GM19468 (cell line): Measurements from ENCODE around the gene VOPP1.

Experiments
- ATAC-seq: cut with Tn5 transposase; IDR thresholded peaks from one replicate; pipeline ENCODE4 v1.9.1; 2021; ENCODE audit warnings: mild to moderate bottlenecking, moderate library complexity, moderate number of reproducible peaks; ENCODE audit not compliant: unreplicated experiment; ENCODE audit errors: extremely low read depth

Gene VOPP1

DNA sequence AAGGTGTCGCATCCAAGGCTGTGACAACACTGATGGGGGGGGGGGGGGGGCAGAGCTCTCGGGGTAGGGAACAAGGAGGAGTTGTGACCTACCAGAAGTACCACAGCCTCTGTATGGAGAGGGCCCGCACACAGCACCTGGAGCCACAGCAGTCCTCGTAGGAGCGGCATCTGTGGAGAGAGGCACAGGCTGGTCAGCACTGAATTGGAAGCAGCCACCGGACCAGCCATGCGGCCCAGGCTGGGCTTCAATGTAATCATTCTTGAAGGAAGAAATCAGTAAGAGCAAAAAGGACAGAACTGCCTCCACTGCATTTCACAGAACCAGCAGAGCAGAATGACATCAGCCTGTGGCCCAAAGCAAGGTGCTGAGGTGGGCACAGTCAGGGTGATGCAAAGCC is 74.8 kb downstream of the VOPP1 start:
- ATAC-seq, result no peak

DNA sequence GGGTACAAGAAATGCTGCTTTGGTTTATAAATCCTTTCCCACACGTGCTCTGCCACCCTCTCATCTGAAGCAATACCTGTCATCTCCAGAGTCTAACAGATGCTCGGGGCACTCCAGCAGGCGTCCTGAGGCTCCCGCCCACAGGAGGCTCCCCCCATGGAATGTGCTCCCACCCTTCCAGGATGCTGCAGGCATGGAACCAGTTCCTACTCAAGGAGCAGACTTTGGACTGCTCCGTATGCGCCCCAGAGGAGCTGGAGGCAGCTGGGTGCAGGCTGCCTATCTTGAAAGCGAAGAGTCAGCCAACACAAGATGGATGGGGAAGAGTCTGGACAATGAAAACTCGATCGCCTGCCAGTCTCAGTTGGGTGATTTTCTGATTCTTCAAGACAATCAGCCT is 75.4 kb downstream of the VOPP1 start:
- no peak for ATAC-seq

DNA sequence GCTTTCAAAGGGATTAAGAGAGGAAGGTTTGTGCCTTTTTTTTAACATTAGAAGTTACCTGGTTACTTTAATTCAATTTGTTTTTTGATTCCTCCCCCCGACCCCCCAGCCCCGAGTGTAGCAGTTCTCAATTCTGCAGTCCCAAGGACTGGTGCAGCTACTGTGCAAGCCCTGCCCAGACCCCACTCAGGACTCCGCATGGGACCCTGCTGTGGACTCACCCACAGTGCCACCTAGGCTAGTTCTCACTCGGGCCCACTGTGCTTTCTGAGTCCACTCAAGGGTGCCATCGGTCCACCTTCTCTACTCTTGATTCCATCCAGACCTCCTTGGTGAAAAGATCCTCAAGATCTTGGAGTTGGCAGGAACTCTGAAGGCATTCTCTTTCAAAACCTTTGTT is 77.4 kb downstream of the VOPP1 start:
- ATAC-seq, result no peak

DNA sequence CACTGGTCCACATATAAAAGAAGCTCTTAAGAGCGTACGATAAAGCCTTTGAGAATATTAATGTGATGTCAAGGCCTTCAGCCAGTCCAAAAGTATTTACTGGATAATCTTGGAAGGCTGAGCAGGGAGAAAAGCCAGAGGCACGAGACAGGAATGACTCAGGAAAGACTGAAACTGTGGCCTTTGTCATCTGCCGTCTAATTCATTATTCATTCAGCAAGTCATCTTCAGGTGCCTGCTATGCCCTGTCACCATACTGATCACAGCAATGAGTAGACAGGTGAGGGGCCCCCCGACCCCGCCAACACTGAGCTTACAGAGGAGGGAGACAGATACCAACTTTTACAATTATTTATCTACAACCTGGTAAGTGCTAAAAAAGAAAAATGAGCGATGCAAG is 78.9 kb downstream of the VOPP1 start:
- ATAC-seq, result no peak

DNA sequence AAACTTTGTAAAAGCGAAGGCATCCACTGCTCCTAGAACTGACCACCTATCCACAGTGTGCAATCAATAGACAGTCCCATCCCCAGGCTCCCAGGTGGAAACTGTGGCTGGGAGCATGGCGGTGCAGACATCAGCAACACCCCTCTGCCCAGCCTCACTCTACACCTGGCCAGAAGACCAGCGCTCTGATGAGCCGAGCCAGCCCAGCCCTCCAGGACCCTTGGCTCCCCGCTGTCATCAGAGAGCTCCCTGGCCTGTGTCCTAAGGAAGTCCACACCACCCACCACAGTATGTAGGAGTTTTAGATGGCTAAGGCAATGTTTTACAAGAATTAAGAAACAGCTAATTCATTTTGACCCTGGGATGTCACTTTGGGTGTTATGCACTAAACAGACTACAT is 81.0 kb downstream of the VOPP1 start:
- ATAC-seq, result no peak

DNA sequence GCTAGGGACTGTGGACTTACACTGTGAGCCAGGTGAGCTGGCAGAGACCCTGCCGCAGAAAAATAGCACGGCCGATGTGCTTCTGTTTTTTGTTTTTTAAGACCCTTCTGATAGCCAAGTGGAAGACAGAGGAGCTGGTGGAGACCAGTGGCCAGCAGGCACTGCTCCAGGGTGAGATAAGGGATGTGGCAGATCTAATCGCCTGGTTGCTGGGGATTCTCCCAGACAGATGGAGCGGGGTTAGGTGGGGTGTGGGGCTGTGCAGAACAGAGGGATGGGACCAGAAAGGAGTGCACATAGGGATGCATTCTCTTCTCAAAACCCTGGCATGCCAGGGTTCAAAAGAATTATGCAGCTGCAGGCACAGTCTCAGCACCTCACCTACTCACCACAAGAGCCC is 82.2 kb downstream of the VOPP1 start:
- ATAC-seq, result no peak

DNA sequence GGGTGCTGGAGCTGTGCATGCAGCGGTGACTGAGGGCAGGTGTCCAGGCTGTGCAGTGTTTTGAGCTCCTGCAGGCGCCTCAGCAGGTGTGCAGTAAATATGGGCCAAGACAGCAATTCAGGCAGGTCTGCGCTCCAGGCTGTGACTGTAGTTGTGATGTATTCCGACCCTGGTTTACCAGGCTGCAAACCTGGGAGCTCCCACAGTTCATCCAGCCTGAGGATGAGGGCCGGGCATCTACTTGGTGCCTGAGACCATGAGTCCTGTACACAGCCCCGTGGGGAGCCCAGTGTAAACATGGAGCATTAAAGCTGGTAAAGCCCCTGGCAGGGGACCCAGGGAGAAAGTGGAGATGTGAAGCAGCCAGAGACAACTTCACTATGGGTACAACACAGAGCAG is 82.8 kb downstream of the VOPP1 start:
- ATAC-seq, result no peak

DNA sequence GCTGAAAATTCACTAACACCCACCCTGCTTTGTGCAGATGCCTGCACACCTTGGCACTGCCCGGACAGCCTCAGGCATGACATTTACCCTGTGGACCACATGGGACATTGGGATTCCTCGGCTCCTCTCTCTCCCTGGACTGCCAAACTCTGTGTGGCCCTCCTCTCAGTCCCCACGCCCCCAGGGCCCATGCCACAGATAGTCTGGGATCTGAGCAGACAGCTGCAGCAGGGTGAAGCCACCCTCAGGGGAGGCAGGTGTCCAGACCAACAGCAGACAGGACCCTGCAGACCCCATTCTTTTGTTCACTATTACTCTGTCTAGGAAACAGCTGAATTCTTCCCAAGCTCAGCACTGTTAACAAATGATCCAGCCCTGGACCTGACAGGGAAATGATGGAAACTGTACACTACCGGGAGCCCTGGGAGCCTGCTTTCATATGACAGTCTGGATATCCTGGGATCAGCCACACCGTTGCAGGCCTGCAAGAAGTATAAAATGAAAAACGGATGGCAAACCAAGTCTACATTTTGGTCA is 83.4 kb downstream of the VOPP1 start:
- ATAC-seq, result no peak

DNA sequence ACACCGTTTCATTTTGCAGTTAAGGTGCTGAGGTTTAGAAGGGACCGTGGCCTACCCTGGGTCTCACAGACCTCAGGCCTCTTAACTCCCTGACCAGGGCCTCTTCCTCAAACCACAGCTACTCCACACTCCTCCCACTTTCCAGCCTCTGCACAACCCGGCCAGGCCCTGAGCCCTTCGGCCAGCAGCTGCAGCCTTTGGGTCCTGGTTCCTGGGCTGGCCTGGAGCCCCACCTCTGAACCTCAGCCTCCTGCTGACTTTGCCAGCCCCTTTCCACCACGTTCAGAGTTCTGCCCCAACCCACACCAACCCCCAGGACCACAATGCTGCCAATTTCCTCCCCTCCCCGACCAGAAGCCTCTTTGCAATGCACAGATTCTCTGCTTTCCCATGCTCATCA is 84.1 kb downstream of the VOPP1 start:
- no peak for ATAC-seq

DNA sequence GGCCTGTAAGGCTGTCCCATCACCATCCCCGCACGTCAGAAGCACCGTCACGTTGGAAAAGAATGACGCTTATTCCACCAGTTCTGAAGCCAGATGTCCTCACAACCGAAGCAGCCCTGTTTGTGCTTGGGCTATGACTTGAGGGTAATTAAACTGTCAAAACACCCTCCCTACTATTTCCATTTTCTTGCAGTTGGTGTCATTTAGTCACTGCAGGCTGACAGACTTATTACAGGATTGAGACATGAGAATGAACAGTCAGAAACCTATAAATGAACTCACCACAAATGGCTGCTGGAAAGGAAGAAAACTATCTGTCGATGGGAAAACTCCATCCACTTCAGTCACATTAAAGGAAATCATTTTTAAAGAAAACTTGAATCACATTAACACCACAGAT is 85.3 kb downstream of the VOPP1 start:
- no peak for ATAC-seq

DNA sequence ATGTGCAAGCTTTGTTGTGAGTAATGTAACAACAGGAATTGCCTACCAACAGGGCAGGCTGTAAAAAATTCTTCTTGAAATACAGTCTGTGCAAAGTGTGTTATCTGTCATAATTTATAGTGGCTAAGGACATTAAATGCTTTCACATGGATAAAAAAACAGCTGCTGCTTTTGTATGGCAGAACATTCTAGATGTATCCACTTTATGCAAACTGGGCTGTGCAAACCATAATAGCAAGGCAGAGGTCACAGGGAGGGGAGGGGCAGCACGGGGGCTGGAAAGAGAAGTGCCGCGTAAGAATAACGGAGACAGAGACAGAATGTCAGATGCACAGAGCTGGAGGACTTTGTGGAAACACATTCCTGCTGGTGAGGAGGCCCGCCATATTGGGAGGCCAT is 86.1 kb downstream of the VOPP1 start:
- ATAC-seq, result no peak

DNA sequence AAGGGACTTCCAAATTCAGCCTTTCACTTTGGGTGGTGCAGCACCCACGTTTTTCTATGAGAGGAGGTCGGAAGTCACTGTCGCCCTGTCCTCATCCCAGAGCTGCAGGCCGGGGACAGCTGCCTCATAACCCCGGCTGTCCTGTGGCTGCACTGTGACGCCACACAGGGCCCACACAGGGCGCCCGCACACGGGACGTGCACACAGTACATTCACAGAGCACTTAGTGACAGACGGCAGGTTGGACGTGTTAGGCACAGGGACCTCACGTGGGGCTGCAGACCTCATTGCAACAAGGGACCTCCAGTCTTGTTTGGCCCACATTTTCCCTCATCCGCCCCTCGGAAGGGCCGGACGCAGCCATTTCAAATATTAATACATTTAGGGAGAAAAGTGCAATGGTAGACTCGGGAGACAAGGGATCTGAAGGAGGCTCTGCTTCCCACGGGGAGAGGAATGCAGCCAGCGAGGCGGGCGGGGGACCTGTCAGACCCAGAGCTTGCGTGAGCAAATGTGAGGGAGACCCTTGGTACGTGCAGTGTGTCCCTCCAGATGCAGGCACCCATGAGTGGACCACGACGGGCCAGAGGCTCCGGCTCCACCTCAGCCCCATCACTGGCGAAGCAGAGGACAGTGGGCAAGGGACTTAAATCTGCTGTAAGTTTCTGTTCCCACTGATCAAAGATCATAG is 86.7 kb downstream of the VOPP1 start:
- ATAC-seq, result no peak

DNA sequence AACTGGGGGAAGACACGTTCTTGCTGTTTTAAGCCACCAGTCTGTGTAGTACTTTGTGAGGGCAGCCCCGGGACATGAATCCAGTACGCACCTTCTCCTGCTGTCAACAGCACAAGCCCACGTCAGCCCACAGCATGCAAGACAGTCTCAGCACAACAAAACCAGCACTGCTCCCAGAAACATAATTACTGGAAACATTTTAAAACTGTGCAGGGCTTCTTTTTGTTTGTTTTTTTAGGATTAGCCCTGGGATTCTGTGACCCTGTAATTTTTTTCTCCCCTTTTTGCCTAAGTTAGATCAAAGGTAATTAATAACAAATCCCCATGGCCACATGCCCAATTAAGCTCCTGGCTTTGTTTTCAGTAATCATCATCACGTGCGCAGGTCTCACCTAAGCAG is 87.5 kb downstream of the VOPP1 start:
- ATAC-seq, result no peak

DNA sequence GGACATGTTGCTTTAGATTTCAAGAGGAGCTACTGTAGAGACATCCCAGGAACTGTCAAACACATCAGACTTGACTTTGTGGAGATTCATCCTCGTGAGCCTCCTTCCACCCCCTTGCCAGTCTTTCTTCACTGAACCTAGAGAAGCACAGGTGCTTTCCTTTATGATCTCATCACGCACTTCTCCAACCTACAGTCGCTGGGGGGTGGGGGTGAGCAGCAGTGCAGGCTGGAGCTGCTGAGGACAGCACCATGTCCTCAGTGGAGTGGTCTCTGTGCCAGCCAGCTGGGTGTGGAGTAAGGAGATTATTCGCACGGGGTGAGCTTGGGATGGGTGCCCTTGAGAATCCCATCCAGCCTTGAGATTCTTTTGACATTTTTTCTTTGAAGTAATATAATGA is 88.1 kb downstream of the VOPP1 start:
- ATAC-seq, result no peak

DNA sequence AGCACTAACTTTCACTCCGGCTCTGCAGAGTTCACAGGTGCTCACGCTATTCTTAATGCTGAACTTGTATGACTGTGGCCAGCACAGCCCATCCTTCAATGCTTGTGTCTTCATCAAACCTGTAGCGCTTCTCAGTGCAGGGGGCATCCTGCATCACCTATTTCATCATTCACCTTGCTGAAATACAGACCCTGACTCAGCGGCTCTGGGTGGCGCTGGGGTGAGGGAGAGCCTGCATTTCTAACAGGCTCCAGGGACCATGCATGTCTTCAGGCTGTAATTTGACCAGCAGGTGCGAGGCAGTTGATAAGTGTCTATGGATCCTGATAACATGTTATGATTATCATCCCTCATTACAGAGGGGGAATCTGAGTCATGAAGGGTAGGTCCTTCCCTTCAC is 89.3 kb downstream of the VOPP1 start:
- ATAC-seq, result no peak

DNA sequence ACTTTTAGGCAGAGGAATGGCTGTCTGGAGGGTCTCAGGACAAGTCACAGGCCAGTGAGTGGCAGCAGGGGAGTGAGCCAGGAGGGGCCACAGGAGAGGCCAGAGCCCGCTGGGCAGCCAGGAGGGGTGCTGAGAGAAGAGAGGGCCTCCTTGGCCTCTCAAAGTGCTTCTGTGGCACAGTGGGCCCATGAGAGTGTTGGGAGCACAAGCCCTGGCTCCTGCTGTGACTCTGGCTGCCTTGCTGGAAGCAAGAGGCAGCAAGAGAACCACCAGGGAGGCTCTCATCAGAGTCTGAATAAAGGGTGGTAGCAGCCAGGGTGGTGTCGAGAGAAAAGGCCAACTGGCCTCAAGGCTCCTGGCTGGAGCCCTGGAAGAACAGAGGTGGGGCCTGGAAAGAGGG is 91.1 kb downstream of the VOPP1 start:
- ATAC-seq, result no peak

DNA sequence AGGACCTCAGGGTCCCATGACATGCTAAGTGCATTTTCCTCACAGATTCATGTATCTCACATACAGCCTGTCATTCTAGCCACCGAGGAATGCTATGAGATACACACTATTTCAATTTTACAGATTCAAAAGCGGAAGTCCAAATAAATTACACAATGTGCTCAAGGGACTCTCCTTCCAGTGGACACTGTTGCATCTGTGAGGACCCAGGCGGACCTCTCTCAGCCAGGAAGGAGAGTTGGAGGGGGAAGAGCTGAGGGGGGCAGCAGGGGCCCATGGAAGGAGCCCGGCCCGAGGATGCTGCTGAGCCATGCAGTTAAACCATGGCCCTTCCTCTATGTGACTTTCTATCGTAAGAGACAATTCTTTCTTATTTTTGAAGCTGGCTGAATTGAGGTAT is 93.6 kb downstream of the VOPP1 start:
- no peak for ATAC-seq

DNA sequence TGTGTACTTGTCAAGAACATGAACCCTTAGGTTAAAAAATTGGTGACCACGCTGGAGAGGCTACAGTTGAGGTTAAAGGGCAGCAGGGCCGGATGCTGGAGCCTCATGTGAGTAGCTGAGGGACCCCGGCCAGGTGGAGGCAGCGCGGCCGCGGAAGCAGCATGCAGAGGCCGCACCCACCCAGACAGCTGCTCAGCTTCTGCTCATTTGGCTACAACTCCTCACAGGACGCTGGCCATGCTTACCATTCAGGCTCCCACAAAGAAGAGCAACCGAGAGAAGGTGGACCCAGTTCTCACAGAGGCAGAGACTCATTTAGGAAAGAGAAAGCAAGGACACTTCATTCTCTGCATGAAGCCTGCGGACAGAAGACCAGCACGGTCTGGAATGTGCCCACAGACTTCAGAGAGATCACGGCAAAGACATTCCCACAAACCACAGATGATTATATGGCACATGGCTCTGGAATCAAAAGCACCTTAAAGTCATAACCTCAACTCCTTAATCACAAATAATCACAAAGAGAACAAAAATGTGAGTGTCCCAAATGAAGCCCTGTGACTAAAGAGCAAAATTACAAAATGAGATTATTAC is 94.4 kb downstream of the VOPP1 start:
- no peak for ATAC-seq

DNA sequence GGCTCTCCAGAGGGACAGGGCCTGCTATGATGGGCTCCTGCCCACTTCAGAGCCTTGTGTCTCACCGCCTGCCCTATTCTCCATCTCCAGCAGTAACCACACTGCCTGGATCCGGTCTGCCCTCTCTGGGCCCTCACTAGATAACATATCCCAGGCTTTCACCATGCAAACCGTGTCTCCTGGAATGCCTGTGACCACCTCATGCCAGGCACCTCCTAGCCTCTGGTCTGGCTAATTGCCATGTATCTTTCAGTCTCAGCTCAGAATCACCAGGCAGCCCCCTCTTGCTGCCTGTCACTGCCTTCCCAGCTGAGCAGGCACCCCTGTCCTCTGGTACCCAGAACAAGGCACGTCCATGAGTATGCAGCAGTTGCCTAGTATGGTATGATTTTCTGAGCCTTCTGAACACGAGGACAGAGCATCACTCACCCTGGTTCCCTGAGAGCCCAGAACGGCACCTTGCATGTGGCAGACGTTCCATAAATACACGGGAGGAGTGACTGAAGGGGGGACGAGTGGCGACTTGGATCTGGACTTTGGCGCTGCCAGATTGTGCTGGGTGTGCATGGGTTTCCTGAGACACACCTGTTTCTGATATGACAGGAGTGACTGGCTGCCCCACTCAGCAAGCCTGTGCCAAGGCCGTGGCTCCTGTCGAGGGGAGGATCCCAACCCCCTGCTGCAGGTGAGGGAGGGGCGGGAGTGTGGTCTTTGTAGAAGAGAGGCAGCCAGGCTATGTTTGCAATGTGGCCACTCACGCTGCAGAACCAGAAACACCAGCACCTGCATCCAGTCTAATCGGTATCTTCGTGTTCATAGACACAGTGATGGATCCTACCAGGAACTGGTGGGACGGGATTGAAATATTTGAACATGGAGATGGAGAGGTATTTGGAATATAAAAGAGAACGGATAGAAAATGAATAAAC is 95.2 kb downstream of the VOPP1 start:
- ATAC-seq, result no peak

DNA sequence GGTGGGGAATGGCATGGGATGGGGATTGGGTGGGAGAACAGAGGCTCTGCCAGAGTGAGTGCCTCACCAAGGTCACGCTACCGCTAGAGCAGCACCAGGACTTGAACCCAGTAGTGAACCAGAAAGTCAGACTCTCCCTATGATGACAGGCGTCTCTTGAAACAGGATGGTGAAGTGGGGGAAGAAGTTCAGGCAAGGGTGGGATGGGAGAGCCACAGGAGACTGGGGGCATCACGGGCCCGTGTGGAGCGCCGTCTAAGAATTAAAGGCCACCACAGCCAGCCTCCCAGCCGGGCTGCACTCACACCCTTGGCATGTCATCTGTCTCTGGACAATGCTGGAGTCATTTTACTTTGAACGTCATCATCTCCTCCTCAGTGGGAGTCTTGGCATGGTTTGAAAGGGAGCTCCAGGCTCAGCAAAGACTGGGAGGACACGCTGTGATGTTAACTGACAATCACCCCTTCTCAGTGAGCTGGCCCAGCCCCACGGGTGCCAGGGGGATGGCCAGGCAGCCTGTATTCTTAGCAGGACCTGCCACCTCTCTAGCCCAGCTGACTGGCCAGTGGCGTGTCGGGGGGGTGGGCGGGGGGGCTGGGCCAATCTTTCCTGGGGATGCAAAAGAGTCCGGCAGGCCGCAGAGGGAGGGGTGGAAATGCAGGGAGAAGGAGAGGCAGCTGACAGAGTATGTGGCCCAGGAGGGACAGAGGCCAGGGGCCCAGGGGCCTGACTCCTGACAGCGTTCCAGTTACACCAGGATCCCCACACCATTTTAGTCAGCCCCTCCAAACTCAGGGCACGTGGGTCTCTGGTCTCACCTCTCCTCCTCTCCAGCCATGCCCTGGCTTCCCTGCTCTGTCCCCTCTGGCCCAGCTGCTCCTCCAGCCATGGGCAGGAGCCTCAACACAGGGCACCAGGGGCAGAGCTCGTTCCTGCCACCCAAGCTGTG is 96.2 kb downstream of the VOPP1 start:
- no peak for ATAC-seq
